Esophagus mucosa (tissue), 1 donor: ENCODE data around the gene LRRC52. TPM values are rescaled to one million over a fixed set of nuclear protein-coding genes. Genes with fewer than 3 reads are reported as not detected.

Source experiments
- ATAC-seq: fragments of 200-7000 bp; cut with Tn5 transposase; one replicate; pipeline ENCODE4 v1.9.1; 2020
- total RNA-seq: library from RNA; stranded (reverse); gene quantifications from one replicate; pipeline ENCODE4 v1.2.4, GENCODE V29; 2023
- donor health status: DM: yes; HTN: yes; CAD: no.

Gene LRRC52, protein sequence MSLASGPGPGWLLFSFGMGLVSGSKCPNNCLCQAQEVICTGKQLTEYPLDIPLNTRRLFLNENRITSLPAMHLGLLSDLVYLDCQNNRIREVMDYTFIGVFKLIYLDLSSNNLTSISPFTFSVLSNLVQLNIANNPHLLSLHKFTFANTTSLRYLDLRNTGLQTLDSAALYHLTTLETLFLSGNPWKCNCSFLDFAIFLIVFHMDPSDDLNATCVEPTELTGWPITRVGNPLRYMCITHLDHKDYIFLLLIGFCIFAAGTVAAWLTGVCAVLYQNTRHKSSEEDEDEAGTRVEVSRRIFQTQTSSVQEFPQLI
- total RNA-seq: not detected

DNA sequence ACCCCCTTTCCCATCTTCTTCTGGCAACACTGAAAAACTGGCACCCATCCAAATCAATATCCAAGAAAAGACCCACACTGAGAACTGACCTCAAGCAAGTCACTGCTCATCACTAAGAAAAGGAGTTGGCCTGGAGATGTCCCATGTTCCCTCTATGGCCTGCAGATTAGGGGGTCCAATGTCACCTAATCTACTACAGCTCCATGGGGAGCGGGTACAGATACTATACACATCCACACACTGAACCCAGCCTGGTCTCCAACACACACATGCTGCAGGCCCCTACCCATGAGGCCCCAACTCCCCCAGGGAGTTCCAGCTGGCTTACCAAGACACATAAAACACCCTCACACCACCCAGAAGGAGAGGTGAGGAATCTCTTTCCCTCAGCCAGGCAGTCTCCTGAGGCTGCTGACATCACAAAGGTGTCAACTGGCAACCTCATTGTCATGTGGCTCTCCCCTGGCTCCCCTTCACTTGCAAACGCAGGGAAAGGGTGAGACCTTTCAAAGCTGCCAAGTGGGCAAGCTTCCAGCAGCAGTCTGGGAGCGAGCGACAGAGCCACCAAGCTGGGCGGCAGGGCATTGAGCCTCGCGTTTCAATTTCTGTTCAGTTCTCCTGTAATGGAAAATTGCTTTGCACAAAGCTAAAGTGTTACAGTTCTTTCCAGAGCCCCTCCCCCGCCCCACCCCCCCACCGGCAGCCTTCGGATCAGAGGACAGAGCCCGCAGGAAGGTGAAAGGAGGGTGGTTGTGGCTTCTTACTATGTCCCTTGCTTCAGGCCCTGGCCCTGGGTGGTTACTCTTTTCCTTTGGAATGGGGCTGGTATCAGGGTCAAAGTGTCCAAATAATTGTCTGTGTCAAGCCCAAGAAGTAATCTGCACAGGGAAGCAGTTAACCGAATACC lies at the start of gene LRRC52:
Gene LRRC52 (plus strand): TSS at position 469 of the 907 bp plus-strand sequence. CDS start 297 bp downstream, at position 766.
- ATAC-seq: no peak

DNA sequence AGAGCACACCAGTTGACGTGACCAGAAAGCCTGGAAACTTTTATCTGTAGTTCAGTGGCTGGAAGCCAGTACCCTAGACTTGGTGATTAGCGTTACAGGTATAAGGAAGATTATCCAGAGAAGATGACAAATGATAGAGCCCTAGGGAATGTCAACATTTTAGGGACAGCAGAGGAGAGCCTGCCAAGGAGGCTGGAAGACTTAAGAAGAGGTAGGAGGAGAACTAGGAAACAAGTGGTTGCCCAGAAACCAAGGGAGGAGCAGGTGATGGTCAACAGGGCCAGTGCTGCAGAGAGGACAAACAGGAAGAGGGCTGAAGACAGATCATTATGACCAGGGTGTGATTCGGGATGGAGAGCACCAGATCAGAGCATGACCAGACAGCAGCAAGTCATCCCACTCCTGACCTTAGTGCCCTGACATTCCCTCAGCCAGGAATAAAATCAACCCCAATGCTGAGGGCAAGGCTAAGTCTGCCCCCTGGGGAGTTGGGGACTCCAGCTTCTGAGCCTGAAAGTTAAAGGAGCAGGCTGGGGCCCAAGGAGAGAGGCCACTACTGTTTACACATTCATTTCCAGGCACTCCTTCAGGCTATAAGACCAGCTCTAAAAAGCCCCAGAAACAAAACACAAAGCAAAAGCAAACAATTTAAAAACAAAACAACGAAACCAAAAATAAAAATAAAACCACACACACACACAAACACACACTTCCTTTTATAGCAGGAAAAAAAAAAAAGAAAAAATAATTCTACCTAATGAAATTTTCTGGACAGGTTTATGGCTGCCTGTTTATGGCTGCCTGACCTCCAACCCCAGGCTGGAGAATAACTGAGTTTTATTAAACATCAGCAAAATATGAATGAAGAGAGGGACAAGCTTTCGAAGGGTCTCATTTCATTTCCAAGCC lies 48.6 kb upstream of the LRRC52 start:
- ATAC-seq: no peak

DNA sequence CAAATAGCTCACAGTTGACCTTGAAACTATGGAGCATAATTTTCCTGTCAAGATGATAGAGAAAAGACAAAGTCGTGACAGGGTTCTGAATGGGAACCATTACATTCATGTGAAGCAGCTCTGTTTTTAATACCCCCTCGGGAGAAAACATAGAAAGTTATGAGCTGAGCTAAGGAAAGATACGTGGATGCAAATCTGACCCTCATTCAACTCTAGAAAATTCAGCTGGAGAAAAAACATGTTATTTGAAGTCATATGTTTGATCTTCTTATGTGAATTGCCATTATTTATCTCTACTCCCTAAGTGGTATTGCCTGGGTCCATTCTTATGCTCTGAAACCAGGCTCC lies 48.0 kb upstream of the LRRC52 start:
- no peak for ATAC-seq

DNA sequence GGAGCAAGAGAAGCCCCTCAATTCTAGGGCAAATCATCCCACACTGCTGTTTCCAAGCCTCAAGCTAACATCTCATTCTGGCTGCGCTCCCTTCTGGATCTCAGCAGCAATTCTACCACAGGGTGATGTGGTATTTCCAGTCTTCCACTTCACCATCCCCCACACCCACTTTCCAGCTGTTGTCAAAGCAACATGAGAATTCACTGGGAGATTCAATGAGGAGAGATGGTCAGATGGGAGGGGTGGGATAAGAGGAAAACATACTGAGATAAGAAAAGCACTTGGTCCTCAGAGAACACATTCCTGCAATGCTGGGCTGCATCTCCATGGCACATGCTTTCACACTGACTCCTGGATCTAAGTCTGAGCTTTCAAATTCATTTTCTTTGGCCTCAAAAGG lies 47.3 kb upstream of the LRRC52 start:
- no peak for ATAC-seq

DNA sequence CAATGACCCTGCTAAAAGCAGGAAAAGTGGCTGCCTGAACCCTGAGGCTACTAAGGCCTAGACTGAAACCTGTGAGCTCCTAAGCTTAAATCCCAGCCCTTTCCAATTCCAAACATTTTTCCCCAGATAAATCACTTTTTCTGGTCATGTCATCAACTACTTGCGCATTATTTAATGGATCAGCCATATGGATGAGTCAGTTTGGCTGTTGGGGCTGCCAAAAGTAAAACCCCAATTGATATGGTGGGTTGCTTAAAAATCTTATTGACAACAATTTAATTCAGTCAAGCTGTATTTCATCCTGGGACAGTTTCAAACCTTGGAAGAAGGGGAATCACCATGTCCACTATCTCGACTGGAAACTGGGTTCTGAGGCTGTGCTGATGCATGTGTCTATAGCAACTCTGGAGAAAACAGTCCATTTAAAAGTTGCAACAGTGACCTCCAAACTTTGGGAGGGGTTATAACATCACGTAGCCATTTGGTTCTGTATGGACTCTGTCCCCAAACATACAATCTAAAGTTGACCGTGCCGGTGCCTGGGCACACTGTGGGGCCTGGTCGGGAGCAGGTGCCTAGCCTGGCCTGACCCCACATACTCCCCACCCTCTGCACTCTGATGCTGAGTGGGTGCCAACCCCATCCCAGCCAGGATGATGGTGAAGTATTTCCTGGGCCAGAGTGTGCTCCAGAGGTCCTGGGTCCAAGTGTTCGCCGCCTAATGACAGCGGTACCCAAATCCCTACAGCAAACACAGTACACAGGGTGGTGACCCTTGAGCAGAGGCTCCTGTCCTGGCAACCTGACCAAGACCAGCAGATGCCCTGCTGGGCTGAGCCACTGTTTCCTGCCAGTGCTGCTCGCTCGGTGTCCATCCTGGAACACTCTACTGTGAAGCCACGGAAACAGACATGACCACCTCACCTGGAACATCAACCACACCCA lies 46.5 kb upstream of the LRRC52 start:
- ATAC-seq: no peak

DNA sequence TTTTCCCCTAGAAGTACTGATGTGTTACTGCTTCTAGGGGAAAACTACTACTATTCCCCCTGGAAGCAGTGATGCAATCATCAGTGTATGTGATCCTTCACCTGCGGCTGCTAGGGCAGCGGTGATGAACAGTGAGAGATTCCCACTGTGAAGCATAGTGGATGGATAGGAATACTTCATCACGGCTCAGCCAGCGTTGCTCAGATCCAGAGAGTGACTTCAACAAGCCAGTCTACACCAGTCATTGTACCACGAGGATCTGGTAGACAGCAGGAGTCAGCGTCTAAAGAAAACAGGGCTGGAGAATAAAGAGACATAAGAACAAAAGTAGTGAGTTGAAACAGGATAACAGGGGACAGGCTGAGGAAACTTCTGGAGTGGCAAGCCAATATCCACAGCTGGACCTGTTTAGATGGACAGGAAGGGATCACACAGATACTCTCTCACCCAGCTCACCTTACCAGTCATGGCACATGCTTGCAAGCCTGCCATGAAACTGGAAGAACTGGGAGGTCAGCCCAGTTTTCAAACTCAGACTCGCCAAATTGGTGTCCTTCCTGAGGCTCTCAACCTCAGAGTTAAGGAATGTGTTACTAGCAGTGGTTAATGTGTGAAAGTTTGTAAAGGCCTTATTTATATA lies 42.4 kb upstream of the LRRC52 start:
- peak; percentile 26 for ATAC-seq

DNA sequence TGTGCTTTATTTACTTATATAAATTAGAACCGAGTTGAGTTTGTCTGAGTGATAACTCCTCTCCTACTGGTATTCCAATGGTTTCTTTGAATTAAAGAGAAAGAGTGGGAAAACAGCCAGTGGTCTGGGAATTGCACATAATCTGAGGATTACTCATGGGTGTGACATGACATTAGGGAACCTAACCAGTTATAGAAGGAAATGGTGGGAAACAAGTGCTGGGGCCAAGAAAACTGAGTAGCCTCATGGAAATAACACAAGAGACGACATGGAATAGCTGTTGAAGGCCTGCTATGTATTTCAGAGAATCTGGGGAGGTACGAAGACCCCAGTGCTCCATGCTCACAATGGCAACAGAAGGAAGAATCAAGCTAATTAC lies 41.8 kb upstream of the LRRC52 start:
- ATAC-seq: no peak

DNA sequence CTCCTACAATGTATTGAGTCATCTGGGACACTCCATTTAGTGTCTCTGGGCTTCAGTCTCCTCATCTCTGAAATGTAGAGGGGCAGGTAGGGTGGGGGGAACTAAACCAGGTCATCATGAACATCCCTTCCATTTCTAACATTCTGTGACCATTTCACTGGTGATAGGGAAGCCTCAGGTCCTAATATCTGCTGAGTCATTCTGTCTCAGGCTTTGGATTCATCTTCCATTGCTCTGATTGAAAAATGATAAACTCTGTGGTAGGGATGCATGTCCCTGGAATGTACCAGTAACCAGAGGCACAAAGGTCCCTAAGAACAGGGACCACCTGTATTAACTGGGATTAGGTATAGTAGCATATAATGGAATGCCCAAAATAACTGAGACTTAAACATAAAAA lies 36.2 kb upstream of the LRRC52 start:
- no peak for ATAC-seq

DNA sequence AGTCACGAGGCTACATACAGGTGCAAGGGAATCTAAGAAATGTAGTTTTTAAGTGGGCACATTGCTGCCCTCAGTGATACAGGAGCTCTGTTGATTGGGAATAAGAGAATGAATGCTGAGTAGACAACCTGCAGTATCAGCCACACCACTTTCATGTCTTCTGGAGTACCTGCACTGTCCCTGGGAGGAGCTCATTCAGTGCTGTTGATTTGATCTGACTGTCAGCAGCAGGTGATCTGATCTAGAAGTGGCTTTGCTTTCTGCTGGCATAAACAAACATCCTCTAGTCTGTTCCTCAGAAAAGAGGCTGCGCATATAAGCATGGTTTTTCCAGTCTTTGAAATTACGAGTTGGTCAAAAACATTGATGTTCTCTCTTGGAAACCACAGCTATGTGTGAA lies 35.5 kb upstream of the LRRC52 start:
- no peak for ATAC-seq

DNA sequence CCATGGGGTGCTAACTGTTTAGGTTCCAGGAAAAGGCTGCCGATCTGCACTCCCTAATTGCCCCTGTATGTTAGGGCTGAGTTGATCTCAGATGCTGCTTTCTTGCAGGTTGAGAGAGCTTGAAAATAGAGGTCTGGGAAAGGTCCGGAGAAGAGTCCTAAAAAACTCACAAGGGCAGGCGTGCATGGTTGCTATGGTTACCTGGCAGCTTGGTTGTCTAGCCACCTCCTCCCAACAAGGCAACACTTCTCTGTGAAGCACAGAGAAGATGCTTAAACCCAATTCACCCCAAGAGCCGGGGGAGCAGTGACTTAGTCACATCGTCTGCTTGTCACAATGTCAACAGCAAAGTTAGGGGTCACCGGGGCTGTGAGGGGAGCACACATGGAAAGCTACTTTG lies 31.0 kb upstream of the LRRC52 start:
- ATAC-seq: no peak

DNA sequence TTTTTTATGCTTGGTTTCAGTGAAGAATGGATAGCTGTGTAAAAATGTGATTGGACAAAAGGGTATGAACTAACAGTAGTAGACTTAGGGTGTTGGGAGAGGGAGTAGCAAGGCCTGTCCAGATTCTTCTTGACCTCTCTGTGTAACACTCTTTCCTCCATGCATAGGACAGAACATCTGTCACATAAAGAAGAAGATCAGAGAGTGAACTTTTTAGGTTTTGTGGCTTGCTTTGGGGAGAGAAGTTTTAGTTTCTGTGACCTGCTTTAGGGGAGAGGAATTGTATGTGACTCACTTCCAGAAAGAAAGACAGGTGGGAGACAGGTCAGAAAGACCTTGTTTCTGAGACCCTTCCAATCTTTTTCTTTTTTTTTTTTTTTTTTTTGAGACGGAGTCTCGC lies 27.3 kb upstream of the LRRC52 start:
- no peak for ATAC-seq

DNA sequence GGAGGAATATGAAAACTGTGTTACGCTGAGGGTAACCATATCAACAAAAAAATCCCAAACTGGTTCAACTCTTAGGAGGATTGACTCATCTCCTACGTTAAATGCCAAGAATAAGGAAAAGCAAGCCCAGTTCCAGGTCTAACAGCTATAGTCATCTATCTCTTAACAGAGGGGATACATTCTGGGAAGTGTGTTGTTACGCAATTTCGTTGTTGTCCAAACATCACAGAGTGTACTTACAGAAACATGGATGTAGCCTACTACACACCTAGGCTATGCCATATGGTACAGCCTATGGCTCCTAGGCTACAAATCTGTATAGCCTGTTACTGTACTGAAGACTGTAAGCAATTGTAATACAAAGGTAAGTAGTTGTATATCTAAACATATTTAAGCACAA lies 23.2 kb upstream of the LRRC52 start:
- no peak for ATAC-seq

DNA sequence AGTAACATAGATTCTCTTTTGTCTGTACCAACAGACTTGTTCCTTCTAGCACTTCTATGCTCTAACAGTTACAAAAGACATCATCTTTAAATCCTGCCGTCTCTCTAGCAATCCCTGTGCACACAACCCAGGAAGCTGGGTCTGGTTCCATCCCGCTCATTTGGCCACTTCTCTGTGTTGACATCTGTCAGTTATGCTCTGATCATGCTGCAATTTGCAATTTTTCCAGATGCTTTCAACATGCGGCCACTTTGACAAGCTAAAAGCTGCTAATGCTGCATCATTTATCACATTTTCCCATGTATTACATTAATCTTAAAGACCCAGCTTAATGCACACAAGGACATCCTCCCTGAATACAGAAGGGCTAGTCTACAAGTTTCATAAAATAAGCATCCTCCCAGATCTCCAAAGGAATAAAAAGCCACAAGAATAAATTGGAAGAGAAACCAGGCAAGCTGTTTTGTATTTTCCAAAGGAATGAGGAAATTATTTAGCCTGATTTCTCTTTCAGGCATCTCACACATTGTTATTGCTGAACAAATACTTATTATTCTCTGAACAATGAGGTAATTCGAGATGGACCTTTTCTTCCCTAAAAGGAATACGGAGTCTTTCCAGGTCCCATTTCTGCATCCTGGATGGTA lies 19.0 kb upstream of the LRRC52 start:
- no peak for ATAC-seq

DNA sequence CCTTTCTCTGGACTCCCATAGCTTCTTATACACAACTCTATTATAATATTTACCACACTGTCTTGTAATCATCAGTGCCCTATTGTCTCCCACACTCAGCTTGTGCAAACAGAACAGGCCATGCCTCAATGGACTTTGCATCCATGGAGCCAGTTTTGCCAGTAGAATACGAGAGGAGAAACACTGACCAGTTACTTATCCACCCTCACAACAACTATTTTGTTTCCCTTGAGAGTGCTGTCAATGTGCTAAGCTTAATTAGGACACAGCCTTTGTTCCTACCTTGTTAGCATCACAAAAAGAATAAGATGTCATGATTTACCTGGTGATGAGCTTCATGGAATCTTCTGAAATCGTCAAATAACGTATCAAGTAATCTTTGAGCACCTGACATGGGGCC lies 18.1 kb upstream of the LRRC52 start:
- no peak for ATAC-seq

DNA sequence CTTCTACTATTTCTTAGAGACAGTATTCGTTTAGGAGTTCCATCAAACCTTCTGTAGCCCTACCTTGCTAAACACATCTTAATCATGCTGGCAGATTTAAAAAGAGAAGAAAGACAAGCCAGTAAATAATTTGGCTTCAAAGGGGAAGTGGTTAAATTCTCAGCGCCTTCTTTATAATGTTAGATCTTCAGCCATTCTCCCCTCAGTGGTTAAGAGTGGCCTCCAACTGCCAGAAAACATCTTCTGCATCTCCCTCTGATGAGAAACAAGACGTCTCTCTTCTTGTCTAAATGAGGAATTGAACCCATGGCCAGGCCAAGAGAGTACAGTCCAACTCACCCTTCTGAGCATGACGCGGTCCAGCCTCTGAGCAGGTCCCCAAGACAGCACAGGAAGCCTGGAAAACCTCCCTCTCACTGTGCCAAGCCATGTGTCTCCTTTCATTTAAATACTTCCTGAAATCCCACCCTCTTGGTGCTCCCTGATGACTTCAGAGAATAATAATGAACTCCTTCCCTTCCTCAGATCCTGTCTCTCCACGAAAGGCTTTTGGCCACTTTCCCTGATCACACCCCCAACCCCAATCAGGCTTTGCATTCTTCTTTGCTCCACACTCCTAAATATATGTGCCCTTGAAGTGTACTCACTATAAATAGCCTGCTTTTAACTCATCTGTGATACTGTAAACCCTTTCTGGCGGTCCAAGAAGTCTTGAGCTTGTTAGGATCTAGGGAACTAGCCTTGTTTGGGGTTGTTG lies 16.4 kb upstream of the LRRC52 start:
- ATAC-seq: no peak

DNA sequence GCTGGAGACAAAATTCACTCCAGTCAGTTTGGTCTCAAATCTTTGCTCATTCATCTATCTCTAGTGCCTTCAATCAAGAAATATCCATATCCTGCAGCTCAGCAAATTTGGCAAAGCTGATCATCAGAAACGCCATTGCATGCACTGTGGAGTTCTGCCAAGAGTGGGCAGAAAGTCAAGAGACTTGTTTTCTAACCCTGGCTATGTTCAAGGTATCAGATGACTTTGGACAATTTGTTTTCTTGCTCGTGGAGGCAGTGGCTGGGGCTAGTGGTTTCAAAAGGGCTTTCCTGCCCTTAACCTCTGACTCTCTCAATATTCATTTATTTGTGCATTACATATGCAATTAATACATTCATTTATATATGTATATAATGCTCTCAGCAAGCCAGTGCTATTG lies 12.8 kb upstream of the LRRC52 start:
- ATAC-seq: no peak

DNA sequence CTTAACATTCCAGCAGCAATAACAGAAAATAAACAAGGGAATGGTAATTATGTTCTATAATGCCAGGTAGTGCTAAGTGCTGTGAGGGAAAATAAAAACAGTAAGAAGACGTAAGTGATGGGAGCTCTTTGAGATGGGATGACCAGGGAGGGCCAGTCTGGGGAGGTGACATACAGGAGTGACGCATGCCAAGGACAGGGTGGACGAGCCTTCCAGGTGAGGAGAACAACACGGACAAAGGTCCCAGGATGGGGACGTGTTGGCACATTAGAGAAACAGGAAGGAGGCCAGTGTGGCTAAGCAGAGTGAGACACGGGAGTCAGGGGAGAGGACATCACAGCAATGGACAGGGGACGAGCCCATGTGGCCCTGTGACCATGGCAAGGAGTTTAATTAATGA lies 11.7 kb upstream of the LRRC52 start:
- no peak for ATAC-seq

DNA sequence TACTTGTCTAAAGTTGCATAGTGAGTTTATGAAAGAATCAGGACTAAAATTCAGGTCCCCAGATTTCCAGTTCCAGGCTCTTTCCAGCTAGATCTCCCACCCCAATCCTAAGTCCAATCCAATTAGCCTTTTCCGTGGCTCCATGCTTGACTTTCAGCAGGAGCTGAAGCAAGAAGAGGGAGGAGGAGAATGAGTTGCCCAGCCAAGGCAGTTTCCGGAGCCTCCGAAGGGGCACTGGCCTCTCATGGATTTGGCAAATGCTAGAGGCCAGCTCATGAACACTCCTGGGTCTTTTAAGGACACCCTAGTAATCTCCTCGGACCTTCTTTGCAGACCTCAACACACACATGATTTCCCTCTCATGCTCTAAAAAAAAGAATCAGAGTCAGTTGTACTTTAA lies 10.5 kb upstream of the LRRC52 start:
- no peak for ATAC-seq

DNA sequence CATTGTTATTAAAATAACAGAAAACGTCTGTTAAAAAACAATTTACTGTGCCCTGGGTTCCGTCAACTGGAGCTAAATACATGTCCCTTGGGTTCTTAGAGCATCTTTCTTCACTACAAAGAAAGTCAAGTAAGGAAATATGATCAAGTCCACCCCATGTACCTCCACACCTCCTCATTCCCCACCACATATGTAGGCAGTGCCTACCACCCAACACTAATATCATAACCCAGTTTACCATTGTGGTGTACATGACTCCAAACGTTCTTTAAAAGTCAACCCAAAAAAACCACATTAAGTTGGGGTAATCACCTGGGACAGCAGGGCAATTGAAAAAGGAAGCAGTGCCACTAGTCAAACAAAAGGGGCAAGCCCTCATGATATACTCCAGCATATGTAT lies 7.8 kb upstream of the LRRC52 start:
- no peak for ATAC-seq
